Hepatocyte (in vitro differentiated cells): ENCODE results near the gene C11orf71.

ENCODE experiments used
- EZH2phosphoT487 ChIP-seq: fragments of 200-600 bp; sonication (generic); IDR thresholded peaks from one replicate; pipeline ENCODE4 v1.6.1; 2018; ENCODE audit warnings: antibody characterized with exemption, mild to moderate bottlenecking, low read depth, moderate library complexity; ENCODE audit not compliant: unreplicated experiment, severe bottlenecking
- TF ChIP-seq, protein P1 (sequence below): fragments of 200-600 bp; sonication (generic); IDR thresholded peaks from 2 replicates; pipeline ENCODE4 v1.5.1; 2016; ENCODE audit warnings: antibody characterized with exemption, mild to moderate bottlenecking; ENCODE audit not compliant: poor library complexity

- TF ChIP-seq, protein P1, sequence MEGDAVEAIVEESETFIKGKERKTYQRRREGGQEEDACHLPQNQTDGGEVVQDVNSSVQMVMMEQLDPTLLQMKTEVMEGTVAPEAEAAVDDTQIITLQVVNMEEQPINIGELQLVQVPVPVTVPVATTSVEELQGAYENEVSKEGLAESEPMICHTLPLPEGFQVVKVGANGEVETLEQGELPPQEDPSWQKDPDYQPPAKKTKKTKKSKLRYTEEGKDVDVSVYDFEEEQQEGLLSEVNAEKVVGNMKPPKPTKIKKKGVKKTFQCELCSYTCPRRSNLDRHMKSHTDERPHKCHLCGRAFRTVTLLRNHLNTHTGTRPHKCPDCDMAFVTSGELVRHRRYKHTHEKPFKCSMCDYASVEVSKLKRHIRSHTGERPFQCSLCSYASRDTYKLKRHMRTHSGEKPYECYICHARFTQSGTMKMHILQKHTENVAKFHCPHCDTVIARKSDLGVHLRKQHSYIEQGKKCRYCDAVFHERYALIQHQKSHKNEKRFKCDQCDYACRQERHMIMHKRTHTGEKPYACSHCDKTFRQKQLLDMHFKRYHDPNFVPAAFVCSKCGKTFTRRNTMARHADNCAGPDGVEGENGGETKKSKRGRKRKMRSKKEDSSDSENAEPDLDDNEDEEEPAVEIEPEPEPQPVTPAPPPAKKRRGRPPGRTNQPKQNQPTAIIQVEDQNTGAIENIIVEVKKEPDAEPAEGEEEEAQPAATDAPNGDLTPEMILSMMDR: no peak
- no peak for TF ChIP-seq EZH2phosphoT487
Measured at GRCh38 chr11:114379394-114380069, 20.8 kb downstream of the C11orf71 start.
